OCI-M2 (cell line): ENCODE measurements around the gene KREMEN1.
"Not testable (repeated sequence)": the region's sequence is repeated elsewhere in the genome, so short reads cannot be mapped to it uniquely, and the experiment has no call there.

Experiments used
- DNase-seq: peaks from one replicate; lab custom pipeline; 2025; ENCODE audit not compliant: unreplicated experiment; lab: John Stamatoyannopoulos, UW

Gene KREMEN1

DNA sequence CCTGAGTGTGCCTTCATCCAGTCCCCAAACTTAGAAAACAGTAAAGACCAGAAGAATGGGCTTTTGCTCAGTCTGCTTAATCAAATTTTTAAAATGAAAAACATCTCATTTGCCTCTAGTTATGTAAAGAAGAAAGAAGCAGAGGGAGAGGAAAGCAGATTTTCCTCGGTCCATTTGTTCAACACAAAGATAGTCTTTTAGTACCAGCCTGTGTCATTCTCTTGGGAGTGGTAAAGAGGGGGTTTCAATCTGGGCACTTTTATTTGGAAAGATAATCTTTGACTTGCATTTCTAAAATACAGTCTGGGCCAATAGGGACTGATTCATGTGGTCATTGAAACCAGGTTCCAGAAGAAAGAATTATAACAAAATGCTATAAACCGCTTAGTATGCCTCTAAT is 29.5 kb downstream of the KREMEN1 start:
- no peak for DNase-seq

GRCh38 chr22:29103121-29103520 is 30.3 kb downstream of the KREMEN1 start:
- no peak for DNase-seq

DNA sequence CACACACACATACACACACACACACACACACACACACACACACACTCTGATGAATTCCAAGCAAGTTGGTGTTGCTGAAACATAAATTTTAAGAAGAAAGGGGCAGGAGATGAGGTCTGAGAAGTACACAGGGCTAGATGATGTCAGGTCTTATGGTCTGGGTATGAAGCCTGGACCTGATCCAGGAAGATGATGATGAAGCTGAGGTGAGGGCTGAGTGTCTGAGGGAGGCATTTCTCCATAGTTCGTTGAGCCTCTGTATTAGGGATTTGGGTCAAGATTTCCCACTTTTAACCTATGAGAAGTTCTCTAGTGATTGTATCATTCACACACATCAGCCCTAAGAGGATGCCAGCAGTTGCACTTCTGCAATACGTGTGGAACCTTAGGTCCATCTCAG is 32.6 kb downstream of the KREMEN1 start:
- no peak for DNase-seq

DNA sequence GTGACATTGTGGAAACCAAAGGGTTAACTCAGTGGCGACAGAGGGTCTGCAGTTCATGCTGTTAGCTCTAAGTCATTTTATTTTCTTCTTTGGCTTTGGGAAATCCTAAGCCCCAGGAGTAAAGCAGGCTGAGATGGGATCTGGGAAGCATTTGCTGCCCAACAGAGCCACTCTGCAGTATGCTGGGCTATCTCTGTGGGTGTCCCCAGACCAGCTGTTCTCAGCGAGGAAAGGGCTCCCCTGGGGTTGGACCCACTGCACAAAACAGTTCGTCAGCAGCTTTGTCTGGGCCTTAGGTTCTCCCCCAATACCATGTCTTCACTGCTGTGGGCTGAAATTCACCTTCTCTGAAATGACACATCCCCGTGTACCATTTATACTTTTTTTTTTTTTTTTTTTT is 34.0 kb downstream of the KREMEN1 start:
- no peak for DNase-seq

DNA sequence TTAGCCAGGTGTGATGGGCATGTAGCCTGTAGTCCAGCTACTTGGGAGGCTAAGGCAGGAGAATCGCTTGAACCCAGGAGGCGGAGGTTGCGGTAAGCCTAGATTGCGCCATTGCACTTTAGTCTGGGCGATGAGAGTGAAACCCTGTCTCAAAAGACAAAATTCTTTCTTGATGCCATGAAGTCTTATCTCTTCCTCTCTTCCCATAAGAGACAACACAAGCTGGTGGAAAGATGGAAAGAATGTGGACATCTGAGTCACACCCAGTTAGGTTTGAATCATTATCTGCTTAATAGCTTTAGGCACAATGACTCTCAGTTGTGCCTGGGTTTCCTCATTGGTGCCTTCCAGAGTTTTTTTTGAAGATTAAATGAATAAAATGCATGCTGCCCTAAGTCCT is 35.3 kb downstream of the KREMEN1 start:
- no peak for DNase-seq

DNA sequence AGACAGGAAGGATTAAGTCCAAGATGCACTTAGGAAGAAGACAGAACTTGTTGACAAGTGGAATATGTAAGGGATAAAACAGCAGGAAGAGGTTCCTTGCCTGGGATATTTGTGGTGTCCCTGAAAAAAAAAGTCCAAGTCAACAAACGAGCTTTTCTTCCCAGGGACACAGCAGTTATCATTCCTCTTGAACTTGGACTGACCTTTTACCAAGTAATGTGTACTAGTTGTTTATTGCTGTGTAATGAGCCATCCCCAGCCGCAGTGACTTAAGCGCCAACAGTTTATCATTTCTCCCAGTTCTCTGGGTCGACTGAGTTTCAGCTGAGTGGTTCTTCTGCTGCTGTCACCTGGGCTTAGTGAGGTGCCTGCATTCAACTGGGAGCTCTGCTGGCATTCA is 37.0 kb downstream of the KREMEN1 start:
- DNase-seq: no peak

DNA sequence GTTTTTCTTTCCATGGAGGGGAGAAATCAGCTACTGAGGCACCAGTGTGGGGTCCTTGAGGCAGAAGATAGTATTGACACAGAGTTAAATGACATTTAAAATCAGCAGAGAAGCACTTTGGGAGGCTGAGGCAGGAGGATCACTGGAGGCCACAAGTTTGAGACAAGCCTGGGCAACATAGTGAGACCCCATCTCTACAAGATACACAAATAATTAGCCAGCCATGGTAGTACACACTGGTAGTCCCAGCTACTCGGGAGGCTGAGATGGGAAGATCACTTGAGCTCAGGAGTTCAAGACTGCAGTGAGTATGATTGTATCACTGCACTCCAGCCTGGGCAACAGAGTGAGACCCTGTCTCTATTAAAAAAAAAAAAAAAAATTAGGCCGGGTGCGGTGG is 38.1 kb downstream of the KREMEN1 start:
- no peak for DNase-seq

GRCh38 chr22:29112121-29112520 is 39.3 kb downstream of the KREMEN1 start:
- no peak for DNase-seq

- no peak for DNase-seq
These were observed 39.8 kb downstream of the KREMEN1 start for GRCh38 chr22:29112681-29113080.

DNA sequence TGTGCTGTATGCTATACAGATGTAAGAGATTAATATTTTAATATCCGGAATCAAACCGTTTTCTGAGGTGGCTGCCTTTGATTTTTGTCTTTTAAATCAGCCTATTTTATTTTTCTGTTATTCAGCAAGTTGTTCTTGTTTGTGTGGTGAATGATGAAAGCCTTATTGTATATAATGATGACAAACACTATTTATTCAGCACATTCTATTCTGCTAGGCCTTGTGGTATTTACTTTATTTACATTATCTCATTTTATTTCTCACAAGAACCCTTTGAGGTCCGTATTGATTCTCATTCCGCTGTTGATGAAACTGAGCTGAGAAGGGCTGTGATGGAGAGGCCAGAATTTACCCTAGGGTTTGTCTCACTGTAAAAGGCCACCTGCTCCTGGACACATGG is 40.5 kb downstream of the KREMEN1 start:
- no peak for DNase-seq

DNA sequence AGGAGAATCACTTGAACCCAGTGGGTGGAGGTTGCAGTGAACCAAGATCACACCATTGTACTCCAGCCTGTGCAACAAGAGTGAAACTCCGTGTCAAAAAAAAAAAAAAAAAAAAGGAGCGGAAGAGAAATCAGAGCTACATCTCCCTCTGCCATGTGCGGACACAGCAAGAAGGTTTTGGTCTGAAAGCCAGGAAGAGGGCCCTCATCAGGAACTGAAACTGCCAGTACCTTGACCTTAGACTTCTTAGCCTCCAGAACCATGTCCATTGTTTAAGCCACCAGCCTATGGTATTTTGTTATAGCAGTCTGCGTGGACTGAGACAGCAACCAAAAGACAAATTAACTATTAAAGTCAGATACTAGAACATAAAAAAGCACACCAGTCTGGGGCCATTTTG is 41.6 kb downstream of the KREMEN1 start:
- no peak for DNase-seq

GRCh38 chr22:29115682-29116288 is 43.0 kb downstream of the KREMEN1 start:
- no peak for DNase-seq

- DNase-seq: no peak
These were observed 43.7 kb downstream of the KREMEN1 start for GRCh38 chr22:29116397-29117123.

GRCh38 chr22:29117799-29118477 is 45.1 kb downstream of the KREMEN1 start:
- no peak for DNase-seq

GRCh38 chr22:29120098-29120912 is 47.5 kb downstream of the KREMEN1 start:
- DNase-seq: not testable (repeated sequence)

DNA sequence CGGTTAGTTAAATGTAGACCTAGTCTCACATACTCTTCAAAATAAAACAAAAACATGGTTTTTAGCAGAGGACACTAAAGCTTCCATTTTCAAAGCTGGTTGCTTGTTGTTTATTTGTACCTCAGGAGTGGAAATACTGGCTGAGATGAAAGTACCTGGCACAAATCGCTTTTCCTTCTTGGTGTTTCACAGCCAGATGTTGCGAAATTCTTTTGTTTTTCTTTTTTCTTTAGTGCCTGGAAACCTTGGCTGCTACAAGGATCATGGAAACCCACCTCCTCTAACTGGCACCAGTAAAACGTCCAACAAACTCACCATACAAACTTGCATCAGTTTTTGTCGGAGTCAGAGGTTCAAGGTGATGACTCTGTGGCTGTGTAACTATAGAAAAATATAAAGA is 48.3 kb downstream of the KREMEN1 start:
- no peak for DNase-seq

- no peak for DNase-seq
These were observed 49.2 kb downstream of the KREMEN1 start for GRCh38 chr22:29122041-29122440.

DNA sequence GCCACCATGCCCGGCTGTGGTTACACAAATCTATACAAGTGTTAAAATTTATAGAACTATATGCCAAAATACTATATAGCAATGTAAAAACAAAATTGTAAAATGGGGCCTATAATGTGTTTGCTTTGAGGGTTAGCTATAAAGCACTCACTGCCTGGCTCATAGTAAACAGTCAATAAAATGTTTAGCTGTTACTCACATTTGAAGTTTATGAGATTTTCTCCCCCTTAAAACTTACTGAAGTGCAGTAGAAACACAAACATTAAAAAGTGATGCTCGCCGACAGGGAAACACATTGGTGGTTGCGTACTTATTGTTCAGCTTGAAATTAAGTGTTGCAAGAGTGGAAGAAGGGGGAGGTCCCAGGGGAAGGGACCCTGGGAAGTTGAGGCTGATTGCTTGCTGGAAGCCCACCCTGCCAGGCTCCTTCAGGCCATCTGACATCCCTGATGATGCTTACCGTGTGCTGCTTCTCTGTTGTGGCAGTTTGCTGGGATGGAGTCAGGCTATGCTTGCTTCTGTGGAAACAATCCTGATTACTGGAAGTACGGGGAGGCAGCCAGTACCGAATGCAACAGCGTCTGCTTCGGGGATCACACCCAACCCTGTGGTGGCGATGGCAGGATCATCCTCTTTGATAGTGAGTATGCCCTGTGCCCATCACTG is 52.1 kb downstream of the KREMEN1 start:
- DNase-seq: no peak

- DNase-seq: no peak
These were observed 52.6 kb downstream of the KREMEN1 start for GRCh38 chr22:29125443-29125778.

DNA sequence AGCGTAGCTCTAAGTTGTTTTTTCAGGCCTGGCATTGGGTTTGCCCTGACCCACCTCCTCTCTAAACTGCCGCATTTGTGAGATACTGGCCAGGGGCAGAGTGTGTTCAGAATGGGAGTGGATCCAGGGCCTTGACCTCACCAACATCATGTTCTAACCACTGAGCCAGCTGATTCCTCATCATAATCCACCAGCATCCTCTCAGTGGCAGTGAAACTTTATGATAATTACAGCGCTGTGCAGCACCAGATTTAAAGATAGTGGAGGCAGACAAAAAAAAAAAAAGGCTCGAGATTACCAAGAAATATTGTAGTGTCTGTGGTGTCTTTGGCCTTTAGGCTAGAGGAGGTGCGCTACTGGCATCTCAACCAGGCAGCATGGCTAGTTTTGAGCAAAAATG is 53.0 kb downstream of the KREMEN1 start:
- no peak for DNase-seq
